Bronchial epithelial cell (primary cell): ENCODE measurements around the gene RIMBP2. TPM values are rescaled to one million over a fixed set of nuclear protein-coding genes. Genes with fewer than 3 reads are reported as not detected.

Source experiments
- DNase-seq: peaks from one replicate; pipeline ENCODE4 v3.0.0-alpha.2; 2010; ENCODE audit warnings: low read depth
- FAIRE-seq: peaks from 2 replicates; lab custom pipeline; 2011; peaks lifted over from hg19 to GRCh38; lab: Jason Lieb, UNC
- H3K27me3 ChIP-seq: 2 replicates; pipeline ENCODE4 v1.5.1; 2011; ENCODE audit warnings: low read length; ENCODE audit not compliant: control insufficient read depth, insufficient read depth
- H3K36me3 ChIP-seq: 2 replicates; pipeline ENCODE4 v1.5.1; 2011; ENCODE audit warnings: low read length; ENCODE audit not compliant: control insufficient read depth, insufficient read depth
- H3K4me3 ChIP-seq: 2 replicates; pipeline ENCODE4 v1.5.1; 2011; ENCODE audit warnings: mild to moderate bottlenecking, low read depth, low read length, control low read depth
- total RNA-seq: library from RNA; depleted of rRNA; stranded (reverse); fragments of >200 nt; gene quantifications from 2 replicates; pipeline ENCODE4 v1.2.1, GENCODE V29; 2014
- TF ChIP-seq, protein P1 (sequence below): IDR thresholded peaks from 2 replicates; pipeline ENCODE4 v1.5.1; 2011; ENCODE audit warnings: mild to moderate bottlenecking, moderate library complexity, low read length, control low read depth, inconsistent platforms; ENCODE audit not compliant: insufficient read depth, severe bottlenecking

RIMBP2 gene
- total RNA-seq, 1 donor from 2014 or later, result not detected

DNA sequence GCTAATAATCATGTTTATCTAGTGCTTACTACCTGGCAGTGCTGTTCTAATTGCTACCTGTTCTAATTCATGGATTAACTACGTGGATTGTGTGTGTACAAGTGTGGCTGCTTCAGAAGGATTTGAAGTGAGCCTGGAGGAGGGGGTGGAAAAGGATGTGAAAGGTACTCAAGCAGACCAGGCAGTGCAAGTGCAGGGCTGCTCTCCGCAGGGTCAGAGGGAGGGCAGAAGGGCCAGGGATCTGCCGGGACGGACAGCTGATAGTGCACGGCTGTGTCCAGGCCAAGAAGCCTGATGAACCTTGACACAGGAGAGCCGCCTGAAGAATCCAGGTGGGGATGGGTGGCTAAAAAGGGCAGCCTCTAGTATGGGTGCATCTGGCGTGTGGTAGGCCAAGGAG, 349.9 kb downstream of the RIMBP2 start:
- no peak for FAIRE-seq
- Histone ChIP-seq H3K36me3 (no peaks in the 10 kb centered on the region), H3K4me3 (no peak overlapping the region), H3K27me3 (no peaks in the 10 kb centered on the region)
- DNase-seq, result no peak
- TF ChIP-seq, protein P1, sequence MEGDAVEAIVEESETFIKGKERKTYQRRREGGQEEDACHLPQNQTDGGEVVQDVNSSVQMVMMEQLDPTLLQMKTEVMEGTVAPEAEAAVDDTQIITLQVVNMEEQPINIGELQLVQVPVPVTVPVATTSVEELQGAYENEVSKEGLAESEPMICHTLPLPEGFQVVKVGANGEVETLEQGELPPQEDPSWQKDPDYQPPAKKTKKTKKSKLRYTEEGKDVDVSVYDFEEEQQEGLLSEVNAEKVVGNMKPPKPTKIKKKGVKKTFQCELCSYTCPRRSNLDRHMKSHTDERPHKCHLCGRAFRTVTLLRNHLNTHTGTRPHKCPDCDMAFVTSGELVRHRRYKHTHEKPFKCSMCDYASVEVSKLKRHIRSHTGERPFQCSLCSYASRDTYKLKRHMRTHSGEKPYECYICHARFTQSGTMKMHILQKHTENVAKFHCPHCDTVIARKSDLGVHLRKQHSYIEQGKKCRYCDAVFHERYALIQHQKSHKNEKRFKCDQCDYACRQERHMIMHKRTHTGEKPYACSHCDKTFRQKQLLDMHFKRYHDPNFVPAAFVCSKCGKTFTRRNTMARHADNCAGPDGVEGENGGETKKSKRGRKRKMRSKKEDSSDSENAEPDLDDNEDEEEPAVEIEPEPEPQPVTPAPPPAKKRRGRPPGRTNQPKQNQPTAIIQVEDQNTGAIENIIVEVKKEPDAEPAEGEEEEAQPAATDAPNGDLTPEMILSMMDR, result no peak

DNA sequence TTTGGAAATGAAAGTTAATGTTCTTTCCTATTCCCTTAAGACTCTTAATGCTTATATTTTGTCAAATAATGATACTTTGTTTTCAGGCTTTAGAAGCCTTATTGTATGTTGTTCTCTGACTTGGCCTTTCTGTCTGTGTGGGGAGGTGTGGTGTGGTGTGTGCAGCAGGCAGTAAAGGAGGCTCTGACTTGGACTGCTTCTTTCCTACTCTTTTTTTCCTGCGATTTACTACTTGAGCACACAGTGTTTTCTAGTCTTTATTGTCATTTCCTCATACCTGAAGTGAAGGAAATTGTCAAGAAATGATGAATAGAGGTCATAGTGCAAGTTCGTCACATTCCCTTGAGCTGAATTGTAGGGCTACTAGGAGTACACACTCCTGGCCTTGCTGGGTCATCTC, 351.5 kb downstream of the RIMBP2 start:
- TF ChIP-seq, protein P1, result no peak
- no peaks in the 10 kb centered on the region for H3K27me3 ChIP-seq
- FAIRE-seq (no peak), DNase-seq (no peak)
- H3K36me3 ChIP-seq, result no peaks in the 10 kb centered on the region
- H3K4me3 ChIP-seq, result no peak overlapping the region

DNA sequence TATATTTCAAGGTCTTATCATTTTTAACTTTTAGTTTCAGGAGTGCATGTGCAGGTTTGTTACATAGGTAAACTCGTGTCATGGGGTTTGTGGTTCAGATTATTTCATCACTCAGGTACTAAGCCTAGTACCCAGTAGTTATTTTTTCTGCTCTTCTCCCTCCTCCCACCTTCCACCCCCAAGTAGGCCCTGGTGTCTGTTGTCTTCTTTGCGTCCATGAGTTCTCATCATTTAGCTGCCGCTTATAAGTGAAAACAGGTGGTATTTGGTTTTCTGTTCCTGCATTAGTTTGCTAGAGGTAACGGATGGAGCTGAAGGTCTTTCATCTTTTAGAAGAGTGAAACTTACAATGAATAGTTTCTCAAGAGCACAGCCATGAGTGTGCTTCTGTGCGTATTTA, 354.0 kb downstream of the RIMBP2 start:
- no peak for FAIRE-seq

DNA sequence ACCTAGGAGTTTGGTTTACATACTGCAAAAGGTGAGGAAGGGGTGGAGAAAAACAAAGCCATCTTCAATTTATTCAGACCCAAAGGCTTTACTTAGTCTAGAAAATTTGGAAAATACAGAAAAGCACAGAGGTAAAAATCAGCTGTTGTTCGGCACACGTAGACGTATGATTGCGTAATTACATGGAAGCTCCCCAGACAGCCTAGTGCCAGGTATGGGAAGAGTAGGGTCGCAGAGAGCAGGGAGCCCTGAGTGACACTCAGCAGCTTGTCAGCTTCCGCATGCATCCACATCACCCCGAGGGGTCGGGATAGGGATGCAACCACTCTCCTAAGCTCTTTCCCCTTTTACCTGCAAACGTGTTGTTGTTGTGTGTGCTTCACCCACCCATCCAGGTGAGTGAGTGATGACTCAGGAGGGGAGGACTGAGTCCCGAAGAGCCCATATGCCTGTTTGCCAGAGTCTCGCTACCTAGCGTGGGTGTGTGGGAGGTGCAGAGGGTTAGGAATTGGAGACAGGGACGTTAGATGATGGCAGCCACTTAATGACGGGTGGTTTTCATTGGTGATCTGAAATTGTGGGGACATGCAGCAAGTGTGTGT, 358.3 kb downstream of the RIMBP2 start:
- no peaks in the 10 kb centered on the region for H3K27me3 ChIP-seq
- peak; percentile 50 for FAIRE-seq
- H3K4me3 ChIP-seq, result no peak overlapping the region
- DNase-seq, result peak; percentile 83
- no peaks in the 10 kb centered on the region for H3K36me3 ChIP-seq
- TF ChIP-seq, protein P1, result no peak

More for the DNA sequence above, 354.0 kb downstream of the RIMBP2 start:
- no peak for DNase-seq
- Histone ChIP-seq H3K4me3 (no peak overlapping the region), H3K36me3 (no peaks in the 10 kb centered on the region), H3K27me3 (no peaks in the 10 kb centered on the region)
- TF ChIP-seq, protein P1, result no peak

DNA sequence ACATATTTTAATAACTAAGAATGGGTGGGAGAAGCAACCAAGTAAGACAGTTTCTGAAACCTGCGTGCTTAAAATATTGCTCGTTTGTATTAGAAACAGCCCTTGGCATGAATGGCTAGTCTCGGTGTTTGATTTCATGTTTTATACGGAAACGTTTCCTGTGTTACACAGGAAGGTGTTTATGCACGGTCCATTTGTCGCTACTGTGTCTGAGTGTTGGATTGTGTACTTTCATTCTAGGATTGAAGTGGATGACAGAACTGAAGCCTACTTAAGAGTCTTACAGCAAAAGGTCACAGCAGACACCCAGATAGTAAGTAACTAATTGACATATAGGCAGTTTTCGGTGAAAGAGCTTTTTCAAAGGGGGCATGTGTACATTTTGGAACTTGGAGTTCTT, 358.9 kb downstream of the RIMBP2 start:
- no peak for FAIRE-seq
- Histone ChIP-seq H3K27me3 (no peaks in the 10 kb centered on the region), H3K4me3 (no peak overlapping the region), H3K36me3 (no peaks in the 10 kb centered on the region)
- TF ChIP-seq, protein P1, result no peak
- DNase-seq, result peak; percentile 21

DNA sequence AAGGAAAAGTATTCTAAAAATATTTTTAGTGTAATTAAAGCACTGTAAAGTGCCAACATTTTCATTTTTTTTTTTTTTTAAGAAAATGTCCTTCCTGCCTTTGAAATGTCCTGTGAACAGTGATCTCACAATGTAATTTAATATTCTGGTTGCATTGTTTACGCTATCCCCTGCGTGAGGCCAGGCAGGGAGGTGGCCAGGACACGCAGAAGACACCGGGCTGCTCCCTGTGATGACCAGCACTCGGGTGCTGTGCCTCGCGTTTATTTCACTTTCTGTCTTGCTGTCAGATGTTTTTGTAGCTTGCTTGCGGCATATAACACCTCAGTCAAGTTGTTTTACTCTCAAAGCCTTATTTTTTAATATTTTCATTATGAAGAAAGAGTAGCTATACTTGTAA, 359.9 kb downstream of the RIMBP2 start:
- H3K27me3 ChIP-seq, result no peaks in the 10 kb centered on the region

More for the DNA sequence above, 359.9 kb downstream of the RIMBP2 start:
- Histone ChIP-seq H3K36me3 (no peaks in the 10 kb centered on the region), H3K4me3 (no peak overlapping the region)
- FAIRE-seq (no peak), DNase-seq (no peak)
- TF ChIP-seq, protein P1, result no peak
